ENCODE data around the gene MYRF. TPM values are rescaled to one million over a fixed set of nuclear protein-coding genes. Genes with fewer than 3 reads are reported as not detected.

MYRF gene
- 15.9 TPM for total RNA-seq

DNA sequence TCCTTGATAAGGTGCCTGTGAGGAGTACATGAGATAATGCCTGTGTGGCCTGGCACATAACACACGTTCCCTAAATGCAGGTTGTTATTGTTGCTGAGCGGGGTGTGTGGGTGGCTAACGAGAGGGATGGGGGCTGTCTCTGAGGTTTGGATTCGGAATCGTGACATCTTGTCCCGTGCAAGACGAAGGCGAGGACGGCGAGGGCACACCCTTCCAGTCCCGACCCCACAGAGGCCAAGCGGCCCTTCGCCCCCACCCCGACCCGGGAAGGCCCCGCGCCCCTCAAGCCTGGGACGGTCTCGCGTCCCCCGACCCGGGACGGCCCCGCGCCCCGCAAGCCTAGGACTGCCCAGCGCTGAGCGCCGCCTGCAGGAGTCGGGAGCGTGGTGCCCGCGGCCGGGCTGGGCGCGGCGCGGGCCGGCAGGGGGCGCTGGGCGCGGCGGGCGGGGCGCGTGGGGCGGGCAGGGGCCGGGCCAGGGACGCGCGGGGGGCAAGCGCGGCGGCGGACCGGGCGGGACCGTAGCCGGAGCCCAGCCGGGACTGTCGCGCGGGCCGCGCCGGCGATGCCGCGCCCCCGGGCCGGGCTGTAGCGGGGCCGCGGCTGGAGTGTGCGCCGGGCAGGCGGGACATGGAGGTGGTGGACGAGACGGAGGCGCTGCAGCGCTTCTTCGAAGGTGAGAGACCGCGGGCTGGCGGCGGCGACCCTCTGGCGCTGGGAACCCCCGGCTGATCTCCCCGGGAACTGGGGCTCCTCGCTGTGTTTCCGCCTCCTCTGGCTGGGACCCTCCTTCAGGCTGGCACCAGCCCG is at the start of gene MYRF:
Gene MYRF (plus strand): TSS at position 520 of the 808 bp plus-strand sequence. CDS start 109 bp downstream, at position 629.
- ATAC-seq (peak; percentile 65), DNase-seq (ENCODE audit: low spot score) (peak; percentile 74)

DNA sequence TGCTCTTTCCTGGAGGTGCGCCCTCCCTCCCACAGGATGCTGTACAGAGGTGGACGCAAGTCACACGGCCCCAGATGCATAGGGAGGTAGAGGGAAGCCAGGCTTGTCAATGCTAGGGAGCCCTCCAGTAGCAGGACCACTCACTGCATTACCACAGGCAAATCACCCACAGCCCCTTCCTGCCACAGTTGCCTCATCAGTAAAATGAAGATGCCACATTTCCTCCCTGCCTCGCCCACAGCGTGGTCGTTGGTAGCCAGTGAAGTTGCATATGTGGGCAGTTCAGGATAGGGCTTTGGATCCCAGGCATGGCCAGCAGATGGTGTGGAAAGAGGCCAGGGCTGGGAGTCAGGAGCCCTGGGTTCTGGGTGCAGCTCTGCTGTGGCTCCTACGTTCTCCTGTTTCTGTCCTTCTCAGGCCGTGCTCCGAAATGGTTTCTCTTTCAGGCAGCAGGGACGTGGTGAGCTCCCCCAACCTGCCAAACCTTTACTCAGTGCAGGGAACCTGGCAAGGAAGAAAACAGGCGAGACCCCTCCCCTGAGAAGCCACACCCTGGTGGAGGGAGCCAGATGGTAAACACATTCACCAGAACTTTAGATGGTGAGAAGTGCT is 49.6 kb upstream of the MYRF start:
- DNase-seq (ENCODE audit: low spot score) (no peak), ATAC-seq (no peak)

DNA sequence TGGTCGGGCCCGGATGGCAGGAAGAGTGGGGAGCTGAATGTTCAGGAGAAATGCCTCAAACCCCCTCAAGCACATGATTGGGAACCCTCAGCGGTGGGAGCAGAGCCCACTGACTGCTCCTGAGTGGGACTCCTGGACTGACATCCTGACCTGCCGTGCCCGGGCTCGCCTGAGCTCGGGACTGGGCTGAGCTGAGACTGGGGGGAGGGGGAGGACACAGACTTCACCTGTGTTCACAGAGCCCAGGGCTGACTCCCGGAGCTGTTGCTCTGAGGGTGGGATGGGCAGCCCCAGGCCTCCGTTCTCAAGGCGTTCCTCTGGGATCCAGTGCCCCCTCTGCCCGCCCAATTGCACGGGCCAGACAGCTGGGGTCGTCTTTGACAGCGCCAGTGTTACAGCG is 47.6 kb upstream of the MYRF start:
- ATAC-seq: no peak
- no peak for DNase-seq (ENCODE audit: low spot score)

DNA sequence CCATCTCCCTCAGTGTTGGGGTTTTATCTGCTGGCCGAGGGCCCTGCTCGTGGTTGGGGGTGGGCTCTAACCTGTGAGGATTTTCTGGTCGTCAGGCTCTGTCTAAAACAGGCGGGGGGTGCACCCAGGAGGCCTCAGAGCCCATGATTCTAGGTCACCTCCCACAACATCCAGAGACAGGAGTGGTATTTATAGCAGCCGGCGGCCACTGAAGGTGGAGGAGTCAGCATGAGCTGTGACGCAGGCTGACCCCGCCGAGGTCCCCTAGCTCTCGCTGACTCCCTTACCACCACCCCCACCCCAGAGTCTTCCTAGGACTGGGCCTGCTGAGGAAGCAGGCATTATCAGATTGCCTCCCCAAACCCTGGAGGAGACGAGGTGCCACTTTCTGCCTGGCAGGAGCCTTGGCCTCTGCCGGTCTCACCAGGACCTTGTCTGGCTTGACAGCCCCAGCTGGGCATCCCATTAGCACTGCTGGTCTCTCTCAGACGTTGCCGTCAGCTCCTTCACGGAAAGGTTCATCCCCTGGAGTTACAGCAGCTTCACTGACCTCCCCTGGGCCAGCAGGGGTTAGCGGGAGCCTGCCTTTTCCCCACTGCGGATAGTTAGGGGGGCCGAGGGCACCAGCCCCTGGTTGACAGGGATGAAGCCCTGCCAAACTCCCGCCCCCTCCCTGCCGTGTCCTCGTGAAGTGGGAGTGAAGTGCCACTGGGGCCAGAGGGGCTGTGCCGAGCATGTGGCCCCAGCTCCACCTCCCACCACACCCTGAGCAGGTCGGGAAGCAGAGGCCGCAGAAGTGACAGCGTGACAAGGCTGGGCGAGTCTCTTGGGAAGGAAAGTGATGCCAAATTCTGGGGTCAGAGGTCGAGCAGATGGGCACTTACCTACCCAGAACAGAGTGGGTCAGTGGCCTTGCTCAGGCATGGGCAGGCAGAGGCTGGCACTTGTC is 45.7 kb upstream of the MYRF start:
- DNase-seq (ENCODE audit: low spot score): no peak
- no peak for ATAC-seq

DNA sequence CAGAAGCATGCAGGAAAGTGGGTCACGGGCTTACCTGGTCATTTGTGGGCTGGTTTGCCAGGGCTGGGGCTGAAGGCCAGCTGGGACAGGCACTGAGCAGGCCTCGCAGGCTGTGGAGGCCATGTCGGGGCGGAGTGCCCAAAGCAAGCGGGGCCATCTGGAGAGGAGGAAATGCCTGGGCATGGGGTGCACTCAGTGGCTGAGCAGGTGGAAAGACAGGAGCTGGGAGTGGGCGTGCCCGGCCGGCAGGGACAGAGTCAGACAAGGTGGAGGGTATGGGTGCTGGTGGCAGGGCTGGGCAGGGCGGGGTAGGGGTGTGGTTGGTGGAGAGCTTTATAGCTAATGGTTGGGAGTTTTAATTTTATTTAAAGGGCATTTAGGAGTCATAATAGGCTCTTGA is 44.9 kb upstream of the MYRF start:
- no peak for DNase-seq (ENCODE audit: low spot score)
- no peak for ATAC-seq

DNA sequence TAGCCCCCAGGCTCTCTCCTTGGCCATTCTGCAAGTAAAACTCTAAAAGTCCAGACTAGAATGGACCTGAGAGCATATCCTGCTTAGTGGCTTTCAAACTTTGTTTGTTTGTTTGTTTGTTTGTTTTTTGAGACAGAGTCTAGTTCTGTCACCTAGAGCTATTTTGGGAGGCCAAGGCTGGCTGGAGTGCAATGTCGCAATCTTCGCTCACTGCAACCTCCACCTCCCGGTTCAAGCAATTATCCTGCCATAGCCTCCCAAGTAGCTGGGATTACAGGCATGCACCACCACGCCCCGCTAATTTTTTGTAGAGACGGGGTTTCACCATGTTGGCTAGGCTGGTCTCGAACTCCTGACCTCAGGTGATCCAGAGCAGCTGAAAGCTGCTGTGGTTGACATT is 43.3 kb upstream of the MYRF start:
- no peak for ATAC-seq
- no peak for DNase-seq (ENCODE audit: low spot score)

DNA sequence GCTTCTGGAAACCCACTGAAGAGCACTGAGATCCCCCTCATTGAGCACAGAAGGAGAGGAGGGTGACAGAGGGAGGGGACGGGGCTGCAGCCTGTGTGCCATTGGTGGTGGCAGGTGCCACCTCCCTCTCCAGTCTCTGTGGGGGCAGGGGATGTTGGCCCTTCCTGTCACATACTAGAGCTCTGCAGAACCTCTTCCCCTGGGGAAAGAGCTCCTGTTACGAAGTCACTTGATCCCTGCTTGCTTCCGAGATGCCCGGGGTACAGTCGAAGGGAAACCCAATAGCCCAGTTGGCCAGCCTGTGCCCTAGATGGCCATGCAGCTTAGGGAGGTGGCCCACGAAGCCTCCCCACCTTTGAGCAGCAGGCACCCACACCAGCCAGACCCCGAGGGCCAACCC is 42.9 kb upstream of the MYRF start:
- no peak for ATAC-seq
- DNase-seq (ENCODE audit: low spot score): no peak

DNA sequence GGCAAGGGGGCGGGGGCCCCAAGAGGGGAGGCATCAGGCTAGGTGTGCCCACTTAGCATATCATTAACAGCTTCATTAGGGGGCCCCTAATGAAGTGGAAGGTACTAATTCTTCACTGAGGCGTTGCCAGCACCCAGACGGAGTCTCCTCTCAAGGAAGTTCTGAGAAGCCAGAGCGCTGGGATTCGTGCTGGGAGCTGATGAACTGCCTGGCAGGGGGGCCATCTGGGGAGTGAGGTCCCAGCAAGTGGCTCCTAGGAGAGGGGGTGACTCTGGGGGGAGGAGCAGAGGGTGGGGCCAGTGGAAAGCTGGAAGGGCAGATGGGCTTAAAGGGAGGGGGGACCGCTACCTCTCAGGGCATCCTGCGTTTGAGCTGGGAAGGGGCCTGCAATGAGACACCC is 42.4 kb upstream of the MYRF start:
- no peak for DNase-seq (ENCODE audit: low spot score)
- ATAC-seq: no peak

DNA sequence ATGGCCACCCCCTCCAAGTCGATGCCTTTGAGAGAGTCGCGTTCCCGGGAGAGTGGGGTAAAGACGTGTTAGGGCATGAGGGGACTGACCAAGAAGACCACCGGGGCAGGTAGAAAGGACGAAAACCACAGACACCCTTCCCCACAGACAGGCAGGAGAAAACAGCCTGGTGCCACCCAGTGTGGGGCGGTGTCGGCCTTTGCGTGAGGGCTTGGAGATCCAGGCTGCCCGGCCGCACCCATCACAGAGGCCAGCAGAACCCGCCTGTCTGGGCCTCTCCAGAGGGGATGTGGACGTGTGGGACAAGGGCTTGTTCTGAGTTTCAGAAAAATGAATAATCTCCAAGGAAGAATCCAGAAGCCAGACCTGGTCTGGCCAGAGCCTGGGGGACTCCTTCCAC is 41.4 kb upstream of the MYRF start:
- no peak for DNase-seq (ENCODE audit: low spot score)
- ATAC-seq: no peak

DNA sequence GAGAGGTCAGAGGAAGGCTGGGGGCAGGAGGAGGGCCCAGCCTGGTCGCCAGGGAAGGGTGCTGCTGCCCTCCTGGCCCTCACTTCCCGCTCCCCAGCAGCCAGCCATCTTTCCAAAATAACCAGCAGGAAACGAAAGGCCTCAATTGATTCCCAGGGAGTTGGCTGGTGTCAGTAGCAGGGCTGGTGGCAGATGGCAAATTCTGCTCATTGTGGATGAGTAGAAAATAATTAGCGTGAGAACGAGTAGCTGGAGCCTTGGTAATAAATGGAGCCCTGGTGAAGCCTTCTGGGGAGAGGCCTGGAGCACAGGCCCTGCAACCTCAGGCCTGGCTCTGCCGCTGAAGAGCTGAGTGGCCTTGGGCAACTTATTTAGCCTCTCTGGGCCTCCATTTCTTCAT is 40.9 kb upstream of the MYRF start:
- ATAC-seq: no peak
- no peak for DNase-seq (ENCODE audit: low spot score)

DNA sequence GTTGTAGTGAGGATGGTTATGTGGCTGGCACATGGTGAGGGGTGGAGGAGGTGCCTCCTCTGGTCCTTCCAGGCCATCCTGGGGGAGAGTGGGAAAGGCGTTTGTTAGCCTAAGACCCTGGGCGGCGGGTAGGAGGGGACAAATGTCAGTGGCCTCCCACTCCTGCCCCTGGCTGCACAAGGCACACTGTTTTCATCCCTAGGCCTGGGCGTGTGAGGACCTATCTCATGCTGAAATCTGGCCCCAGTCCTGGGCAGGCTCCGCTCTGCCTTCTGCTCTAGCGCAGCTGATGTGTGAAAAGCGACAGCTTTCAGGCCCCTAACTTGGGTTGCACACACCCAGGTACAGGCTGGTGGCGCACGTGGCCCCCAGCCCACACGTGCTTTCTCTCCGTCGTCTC is 40.1 kb upstream of the MYRF start:
- ATAC-seq (no peak), DNase-seq (ENCODE audit: low spot score) (no peak)

DNA sequence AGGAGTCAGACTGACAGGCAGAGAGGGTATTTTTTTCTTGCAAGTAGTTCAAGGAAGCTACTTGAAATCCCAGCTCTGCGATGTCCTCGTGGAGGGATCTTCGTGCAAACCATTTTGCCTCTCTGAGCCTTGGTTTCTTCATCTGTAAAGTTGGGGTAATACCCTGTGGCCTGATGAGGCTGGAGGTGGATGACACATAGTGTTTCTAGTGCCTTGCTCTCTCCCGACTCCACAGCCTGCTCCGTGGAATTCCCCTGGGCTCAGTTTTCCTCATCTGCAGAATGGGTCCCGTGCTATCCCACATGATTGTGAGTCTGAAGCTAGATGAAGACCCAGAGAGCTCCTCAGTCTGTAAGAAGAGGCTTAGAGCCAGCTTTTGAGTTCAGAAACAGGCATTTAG is 39.6 kb upstream of the MYRF start:
- no peak for ATAC-seq
- DNase-seq (ENCODE audit: low spot score): no peak

DNA sequence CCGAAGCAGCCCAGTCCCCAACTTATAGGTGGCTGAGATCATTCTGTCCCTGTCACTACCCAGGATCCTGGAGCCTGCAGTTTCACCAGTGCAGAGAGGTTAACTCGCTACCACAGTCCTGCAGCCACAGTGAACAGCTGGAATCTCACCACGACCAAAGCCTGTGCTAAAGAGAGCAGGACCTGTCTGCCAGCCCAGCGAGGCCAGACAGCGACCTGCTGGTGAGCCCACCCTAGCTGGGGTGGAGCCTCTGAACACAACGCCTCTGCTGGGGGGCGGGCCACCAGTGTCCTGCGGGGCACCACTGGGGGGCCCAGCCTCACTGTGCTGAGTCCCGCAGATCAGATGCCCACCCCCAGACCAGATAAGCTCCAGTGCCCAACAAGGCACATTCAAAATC is 39.0 kb upstream of the MYRF start:
- no peak for DNase-seq (ENCODE audit: low spot score)
- no peak for ATAC-seq

DNA sequence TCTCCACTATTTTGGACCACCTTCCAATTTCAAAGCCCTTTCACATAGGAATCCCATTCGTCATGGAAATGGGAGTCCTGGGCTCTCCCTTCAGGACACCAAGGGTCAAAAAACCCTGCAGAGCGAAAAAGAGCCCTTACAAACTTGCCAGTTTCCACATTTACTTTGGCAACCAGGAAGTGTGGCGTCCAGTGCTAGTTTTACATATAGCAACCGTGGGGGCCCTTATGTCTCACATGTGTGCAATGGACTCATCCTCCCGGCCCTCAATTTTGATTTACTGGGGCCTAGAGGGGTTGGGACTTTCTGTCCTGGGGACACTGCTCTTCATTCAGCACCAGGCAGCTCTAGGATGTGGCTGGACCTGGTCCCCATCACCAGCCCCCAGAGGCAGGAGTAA is 38.5 kb upstream of the MYRF start:
- ATAC-seq (no peak), DNase-seq (ENCODE audit: low spot score) (no peak)

DNA sequence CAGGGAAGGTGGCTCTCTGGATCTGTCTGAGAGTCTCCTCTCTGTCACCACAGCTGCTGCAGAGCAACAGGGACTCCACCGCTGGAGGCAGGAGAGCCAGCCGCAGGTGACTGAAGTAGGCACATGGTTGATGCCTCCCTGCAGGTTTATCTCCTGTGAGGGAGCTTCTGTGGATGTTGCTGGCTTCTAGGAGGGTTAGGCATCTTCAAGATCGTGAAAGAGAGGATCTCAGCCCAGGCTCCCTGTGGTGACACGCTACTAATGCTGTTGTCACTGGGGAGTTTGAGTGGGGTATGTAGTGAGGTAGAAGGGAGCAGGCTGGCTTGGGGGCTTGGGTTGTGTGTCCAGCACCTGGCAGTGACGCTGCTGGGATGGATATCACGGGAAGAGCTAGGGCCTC is 38.1 kb upstream of the MYRF start:
- ATAC-seq (no peak), DNase-seq (ENCODE audit: low spot score) (no peak)

DNA sequence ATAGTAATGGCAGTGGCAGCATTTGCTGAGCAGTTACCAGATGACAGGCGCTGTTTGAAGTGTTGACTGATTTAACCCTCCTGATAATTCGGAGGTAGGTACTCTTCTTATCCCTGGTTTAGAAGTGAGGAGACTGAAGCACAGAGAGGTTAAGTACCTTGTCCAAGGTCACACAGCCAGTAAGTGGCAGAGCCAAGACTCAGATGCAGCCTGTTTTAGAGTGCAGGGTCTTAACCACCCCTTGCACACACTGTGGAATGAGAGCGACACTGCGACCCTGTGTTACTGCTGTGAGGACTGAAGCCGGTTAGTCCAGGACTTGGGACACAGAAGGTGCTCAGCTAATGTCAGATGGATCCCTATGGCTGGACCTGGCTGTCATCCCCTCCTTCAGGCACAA is 37.5 kb upstream of the MYRF start:
- DNase-seq (ENCODE audit: low spot score): no peak
- no peak for ATAC-seq

DNA sequence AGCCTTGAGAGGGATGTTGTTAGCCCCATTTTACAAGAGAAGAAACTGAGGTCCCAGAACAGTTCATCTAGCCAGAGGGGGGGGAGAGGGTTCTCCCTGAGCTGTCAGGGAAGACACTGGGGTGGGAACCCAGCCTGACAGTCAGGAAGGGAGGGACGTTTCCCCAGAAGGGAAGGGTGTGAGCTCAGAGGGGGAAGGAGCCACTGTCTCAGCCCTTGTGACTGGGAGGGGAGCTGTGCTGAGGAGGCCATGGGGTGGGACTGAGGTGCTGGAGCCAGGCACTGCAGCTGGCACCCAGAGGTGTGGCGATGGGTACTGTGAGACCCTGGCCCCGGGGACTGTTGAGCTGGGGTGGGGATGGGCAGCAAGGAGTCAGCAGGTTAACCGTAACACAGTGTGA is 36.6 kb upstream of the MYRF start:
- ATAC-seq (peak; percentile 43), DNase-seq (ENCODE audit: low spot score) (no peak)

DNA sequence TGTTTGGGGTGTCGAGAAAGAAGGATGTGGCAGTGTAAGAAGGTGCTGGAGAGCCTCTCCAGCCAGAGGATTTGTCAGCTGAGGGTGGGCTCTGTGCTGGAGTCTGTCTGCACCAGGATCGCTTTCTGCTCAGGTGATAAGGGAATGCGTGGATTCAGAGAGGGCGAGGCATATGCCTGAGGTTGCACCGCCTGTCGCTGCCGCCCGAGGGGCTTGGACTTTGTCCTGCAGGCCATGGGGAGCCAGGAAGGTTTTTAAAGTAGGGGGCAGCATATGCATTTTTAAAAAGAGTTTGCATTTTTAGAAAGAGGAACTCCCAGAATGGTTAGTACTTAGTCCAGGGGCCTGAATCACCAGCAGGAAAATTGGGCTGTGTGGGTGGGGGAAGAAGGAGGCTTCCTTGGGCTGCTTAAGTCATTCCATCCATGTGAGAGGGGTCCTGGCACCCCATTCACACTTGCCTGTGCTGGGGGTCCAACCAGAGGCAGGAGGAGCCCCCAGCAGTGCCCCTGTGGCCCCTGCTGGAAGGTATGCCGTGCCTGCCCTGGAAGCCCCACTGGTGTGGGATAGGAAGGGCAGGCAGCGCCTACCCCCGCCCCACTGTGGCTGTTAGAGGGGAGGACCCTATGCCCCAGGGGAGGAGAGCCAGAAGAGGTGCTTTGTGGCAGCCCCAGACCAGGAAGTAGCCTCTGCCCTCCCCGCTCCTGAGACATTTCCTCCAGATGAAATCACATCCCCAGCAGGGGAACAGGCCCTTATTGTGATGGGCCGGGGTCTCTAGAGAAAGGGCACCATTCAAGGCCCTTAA is 35.8 kb upstream of the MYRF start:
- DNase-seq (ENCODE audit: low spot score): no peak
- ATAC-seq: no peak

DNA sequence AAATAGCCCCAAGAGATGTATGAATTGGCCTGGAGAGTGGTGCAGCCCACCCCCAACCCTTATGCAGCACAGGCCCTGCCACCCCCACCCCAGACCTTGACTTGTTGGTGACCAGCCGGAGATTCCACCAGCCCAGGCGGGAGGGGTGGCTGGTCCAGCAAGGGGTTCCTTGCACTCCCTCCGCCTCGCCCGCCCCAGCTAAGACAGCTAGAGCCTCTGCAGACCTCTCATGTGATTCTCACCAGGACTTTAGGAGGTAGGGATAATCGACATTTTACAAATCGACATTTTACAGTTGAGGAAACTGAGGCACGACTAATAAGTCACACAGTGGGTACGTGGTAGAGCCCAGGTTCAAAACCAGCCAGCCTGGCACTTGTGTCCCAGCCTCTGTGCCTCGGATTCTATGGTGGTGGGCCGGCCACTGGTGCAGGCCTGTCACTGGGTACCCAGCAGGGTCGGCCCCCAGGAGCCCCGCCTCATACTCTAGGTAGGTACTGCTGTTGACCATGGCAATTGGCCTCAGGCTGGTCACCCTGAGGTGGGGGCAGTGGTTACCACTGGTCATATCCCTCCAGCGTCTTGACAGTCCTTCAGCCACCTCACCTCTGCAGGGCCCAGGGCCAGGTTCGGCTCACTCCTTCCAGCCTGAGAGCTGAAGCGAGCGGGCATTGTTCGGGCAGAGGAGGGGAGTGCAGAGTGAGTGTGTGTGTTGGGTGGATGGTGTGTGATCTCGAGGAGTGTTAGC is 35.0 kb upstream of the MYRF start:
- DNase-seq (ENCODE audit: low spot score): no peak
- no peak for ATAC-seq

DNA sequence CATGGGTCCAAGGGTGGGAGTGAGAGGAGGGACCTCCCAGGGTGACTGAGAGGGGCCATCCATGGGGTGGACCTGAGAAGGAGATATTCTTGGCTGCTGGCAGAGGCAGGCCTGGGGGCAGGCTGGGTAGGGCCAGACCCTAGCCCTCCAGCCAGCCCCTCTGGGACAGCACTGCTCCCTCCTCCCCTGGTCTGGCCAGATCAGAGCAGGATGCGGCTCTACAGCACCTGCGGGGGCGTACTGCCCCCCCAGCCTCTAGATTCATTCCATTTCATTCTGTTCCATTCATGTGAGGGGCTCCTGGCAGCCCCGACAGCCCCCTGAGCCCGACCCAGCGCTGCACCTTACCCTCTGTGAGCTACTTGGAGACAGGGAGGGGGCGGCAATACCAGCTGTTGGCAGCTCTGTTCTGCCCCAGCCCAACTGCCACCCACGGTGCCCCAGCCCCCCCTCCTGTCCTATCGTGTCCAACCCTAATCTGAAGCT is 34.3 kb upstream of the MYRF start:
- ATAC-seq: no peak
- no peak for DNase-seq (ENCODE audit: low spot score)

Data from left lobe of liver (tissue), 2 donors.